Endodermal cell (in vitro differentiated cells): ENCODE results near the gene INO80C. TPM values are rescaled to one million over a fixed set of nuclear protein-coding genes. Genes with fewer than 3 reads are reported as not detected.

Experiments
- DNase-seq: peaks from one replicate; pipeline ENCODE4 v3.0.0-alpha.2; 2017
- H3K27ac ChIP-seq: 2 replicates; pipeline ENCODE4 v1.5.1; 2013; ENCODE audit warnings: mild to moderate bottlenecking, low read depth, low read length, moderate library complexity
- H3K27me3 ChIP-seq: 2 replicates; pipeline ENCODE4 v1.6.1; 2013; ENCODE audit warnings: mild to moderate bottlenecking, low read length, moderate library complexity; ENCODE audit not compliant: insufficient read depth, control insufficient read depth, poor library complexity, severe bottlenecking
- H3K36me3 ChIP-seq: 2 replicates; pipeline ENCODE4 v1.7.0; 2013; ENCODE audit warnings: mild to moderate bottlenecking, low read length, moderate library complexity; ENCODE audit not compliant: control insufficient read depth, insufficient read depth
- H3K4me1 ChIP-seq: one replicate; pipeline ENCODE4 v1.7.0; 2013; ENCODE audit warnings: low read length; ENCODE audit not compliant: control insufficient read depth, insufficient read depth
- H3K4me3 ChIP-seq: 2 replicates; pipeline ENCODE4 v1.5.1; 2013; ENCODE audit warnings: mild to moderate bottlenecking, low read length, moderate library complexity
- H3K9ac ChIP-seq: 2 replicates; pipeline ENCODE4 v1.6.1; 2013; ENCODE audit warnings: mild to moderate bottlenecking, low read length, moderate library complexity; ENCODE audit not compliant: poor library complexity, severe bottlenecking; ENCODE audit errors: extremely low read depth
- H3K9me3 ChIP-seq: 2 replicates; pipeline ENCODE4 v1.6.1; 2013; ENCODE audit warnings: mild to moderate bottlenecking, low read length, moderate library complexity; ENCODE audit not compliant: control insufficient read depth
- H3K27ac Mint-ChIP-seq: 2 replicates; pipeline ENCODE4 v1.8.0; 2020; ENCODE audit warnings: mixed read lengths
- H3K27me3 Mint-ChIP-seq: 2 replicates; pipeline ENCODE4 v1.8.0; 2021; ENCODE audit warnings: mild to moderate bottlenecking, mixed read lengths; ENCODE audit not compliant: insufficient read depth
- H3K36me3 Mint-ChIP-seq: 2 replicates; pipeline ENCODE4 v1.8.0; 2020; ENCODE audit warnings: low read depth, mixed read lengths
- H3K4me1 Mint-ChIP-seq: 2 replicates; pipeline ENCODE4 v1.8.0; 2020; ENCODE audit warnings: mixed read lengths
- H3K4me3 Mint-ChIP-seq: 2 replicates; pipeline ENCODE4 v1.8.0; 2020; ENCODE audit warnings: mild to moderate bottlenecking, moderate library complexity, mixed read lengths
- H3K9me3 Mint-ChIP-seq: 2 replicates; pipeline ENCODE4 v1.8.0; 2020; ENCODE audit warnings: mild to moderate bottlenecking, mixed read lengths
- WGBS, 2 experiments: methylation state at CpG; one replicate each; pipeline versions ENCODE4 v1.1.5 to v1.1.7; 2013; ENCODE audit warnings: missing lambda C conversion rate in 2 of 2, mixed read lengths in 1 of 2; ENCODE audit not compliant: insufficient coverage in 1 of 2, insufficient read length in 1 of 2; 5-methylcytosine and 5-hydroxymethylcytosine counted together
- total RNA-seq, 2 donors: library from RNA; stranded (reverse); fragmentation: NEBNext Ultra II Directional in 1 of 2; extraction: Animal tissue kit (Norgen Biotek cat#: 25700) in 1 of 2; gene quantifications; 2 replicates in 1 of 2; 3 replicates in 1 of 2; pipeline ENCODE4 v1.2.1, GENCODE V29; 2021
- TF ChIP-seq, protein P1 (sequence below): fragments of 200-600 bp; sonication (generic); conservative IDR thresholded peaks from 2 replicates; pipeline ENCODE4 v1.5.0; 2021; ENCODE audit warnings: antibody characterized with exemption, mild to moderate bottlenecking

INO80C gene
- total RNA-seq, 2 donors from 2014 or later, result 31.1 to 31.9 TPM

GRCh38 chr18:35506024-35506712 is 8.4 kb upstream of the INO80C start:
- no peak overlapping the region for H3K27ac ChIP-seq
- no peaks in the 10 kb centered on the region for H3K36me3 Mint-ChIP-seq
- no peak overlapping the region for H3K4me3 Mint-ChIP-seq
- H3K9me3 ChIP-seq, result no peaks in the 10 kb centered on the region
- H3K9me3 Mint-ChIP-seq, result no peaks in the 10 kb centered on the region
- no peak overlapping the region for H3K9ac ChIP-seq
- H3K27me3 ChIP-seq, result no peaks in the 10 kb centered on the region
- H3K4me1 Mint-ChIP-seq, result peaks cover 6% of the 10 kb centered on the region
- H3K27ac Mint-ChIP-seq, result no peak overlapping the region
- TF ChIP-seq, protein P1, sequence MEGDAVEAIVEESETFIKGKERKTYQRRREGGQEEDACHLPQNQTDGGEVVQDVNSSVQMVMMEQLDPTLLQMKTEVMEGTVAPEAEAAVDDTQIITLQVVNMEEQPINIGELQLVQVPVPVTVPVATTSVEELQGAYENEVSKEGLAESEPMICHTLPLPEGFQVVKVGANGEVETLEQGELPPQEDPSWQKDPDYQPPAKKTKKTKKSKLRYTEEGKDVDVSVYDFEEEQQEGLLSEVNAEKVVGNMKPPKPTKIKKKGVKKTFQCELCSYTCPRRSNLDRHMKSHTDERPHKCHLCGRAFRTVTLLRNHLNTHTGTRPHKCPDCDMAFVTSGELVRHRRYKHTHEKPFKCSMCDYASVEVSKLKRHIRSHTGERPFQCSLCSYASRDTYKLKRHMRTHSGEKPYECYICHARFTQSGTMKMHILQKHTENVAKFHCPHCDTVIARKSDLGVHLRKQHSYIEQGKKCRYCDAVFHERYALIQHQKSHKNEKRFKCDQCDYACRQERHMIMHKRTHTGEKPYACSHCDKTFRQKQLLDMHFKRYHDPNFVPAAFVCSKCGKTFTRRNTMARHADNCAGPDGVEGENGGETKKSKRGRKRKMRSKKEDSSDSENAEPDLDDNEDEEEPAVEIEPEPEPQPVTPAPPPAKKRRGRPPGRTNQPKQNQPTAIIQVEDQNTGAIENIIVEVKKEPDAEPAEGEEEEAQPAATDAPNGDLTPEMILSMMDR, result no peak
- H3K27me3 Mint-ChIP-seq, result no peaks in the 10 kb centered on the region
- H3K36me3 ChIP-seq, result no peaks in the 10 kb centered on the region
- no peak overlapping the region for H3K4me3 ChIP-seq
- no peaks in the 10 kb centered on the region for H3K4me1 ChIP-seq
- 91 to 96% methylated on average over 4 to 5 of the region's 5 CpGs for WGBS, 2 experiments
- DNase-seq, result peak; percentile 6

DNA sequence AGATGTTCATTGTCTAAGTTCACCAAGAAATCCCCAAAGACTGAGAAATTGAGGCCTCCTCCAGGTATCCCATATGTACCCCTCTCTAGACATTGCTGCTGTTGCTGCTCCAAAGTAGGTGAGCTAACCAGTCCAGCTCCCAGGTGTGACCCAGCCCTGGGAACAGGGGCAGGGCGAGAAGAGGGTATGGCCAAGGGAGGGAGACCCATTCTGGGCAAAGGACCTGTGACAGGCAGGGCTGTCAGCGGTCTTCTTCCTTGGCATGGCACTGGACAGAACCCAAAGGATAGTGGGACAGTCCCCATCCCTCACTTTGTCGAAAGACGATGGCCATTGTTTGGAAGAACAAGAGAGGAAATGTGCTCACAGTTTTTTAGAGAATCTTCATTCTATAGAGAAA is 7.2 kb upstream of the INO80C start:
- Histone ChIP-seq H3K9ac (no peak overlapping the region), H3K27me3 (no peaks in the 10 kb centered on the region), H3K4me3 (no peak overlapping the region), H3K36me3 (no peaks in the 10 kb centered on the region), H3K9me3 (no peaks in the 10 kb centered on the region), H3K4me1 (no peaks in the 10 kb centered on the region), H3K27ac (no peak overlapping the region)
- TF ChIP-seq, protein P1, result no peak
- peak; percentile 14 for DNase-seq
- WGBS, 2 experiments, result 84 to 88% methylated on average over 3 to 4 of the region's 4 CpGs
- Mint-ChIP-seq H3K4me3 (no peak overlapping the region), H3K9me3 (no peaks in the 10 kb centered on the region), H3K27me3 (no peaks in the 10 kb centered on the region), H3K4me1 (peaks cover 7% of the 10 kb centered on the region), H3K36me3 (no peaks in the 10 kb centered on the region), H3K27ac (no peak overlapping the region)

- no peak overlapping the region for H3K4me3 ChIP-seq
- Mint-ChIP-seq H3K27ac (no peak overlapping the region), H3K36me3 (no peaks in the 10 kb centered on the region), H3K4me1 (peaks cover 8% of the 10 kb centered on the region), H3K27me3 (no peaks in the 10 kb centered on the region), H3K4me3 (no peak overlapping the region), H3K9me3 (no peaks in the 10 kb centered on the region)
- H3K36me3 ChIP-seq, result no peaks in the 10 kb centered on the region
- no peaks in the 10 kb centered on the region for H3K4me1 ChIP-seq
- TF ChIP-seq, protein P1, result no peak
- no peaks in the 10 kb centered on the region for H3K9me3 ChIP-seq
- no peak overlapping the region for H3K27ac ChIP-seq
- H3K27me3 ChIP-seq, result no peaks in the 10 kb centered on the region
- 96 to 100% methylated on average over 3 of the region's 3 CpGs for WGBS, 2 experiments
- H3K9ac ChIP-seq, result no peak overlapping the region
- peak; percentile 27 for DNase-seq
These were observed 4.3 kb upstream of the INO80C start for GRCh38 chr18:35502052-35502451.
